ENCODE measurements around the gene ZNF501. TPM values are rescaled to one million over a fixed set of nuclear protein-coding genes. Genes with fewer than 3 reads are reported as not detected.

Gene ZNF501
- total RNA-seq, 5 donors from 2014 or later (not counting 1 experiment from before 2014, with no cell fraction given): 0.65 to 7.5 (median 4.6) TPM

- POLR2A ChIA-PET: interaction anchor here in 1 of 2 donors (0.5 kb wide), 1 partner anchor 87 kb away, joined by 3 read pairs; no protein-coding TSS in a partner anchor
- Histone ChIP-seq H3K27me3 (replicated peaks in 1 of 2; ENCODE audit: control insufficient read depth in 2 of 2, extremely low read depth in 1 of 2, insufficient read depth in 2 of 2, low read length in 1 of 2) (peaks cover 0 to 13% of the 10 kb centered on the region in 2 experiments), H3K36me3 (ENCODE audit: control insufficient read depth in 2 of 2, extremely low read depth in 1 of 2, insufficient read depth in 1 of 2, low read length in 1 of 2) (no peaks in the 10 kb centered on the region), H3K4me3 (ENCODE audit: control insufficient read depth in 1 of 2, extremely low read depth in 1 of 2, low read length in 1 of 2) (peak within 1 kb of the TSS; percentile 61 to 95), H3K9me3 (peaks cover 7% of the 10 kb centered on the region), H3K4me1 (ENCODE audit: control insufficient read depth in 1 of 2, extremely low read depth in 1 of 2, insufficient read depth in 2 of 2, low read length in 2 of 2) (peaks cover 0 to 11% of the 10 kb centered on the region in 2 experiments), H3K27ac (ENCODE audit: low read length) (peak within 1 kb of the TSS; percentile 11)
- peaks cover 16 to 27% of the 10 kb centered on the region in 2 donors for H3K27me3 Mint-ChIP-seq
- 8% methylated on average over 36 of the region's 36 CpGs for WGBS (ENCODE audit: insufficient coverage)
- CTCF ChIA-PET: no interaction called here
- peaks cover 26 to 56% (median 27%) of the 10 kb centered on the region in 3 donors for H3K9me3 Mint-ChIP-seq
- ATAC-seq (replicated peaks in 1 of 4): peak; percentile 65 to 92 (median 87)
- peak; percentile 7 to 73 (median 39) for DNase-seq
- peak within 1 kb of the TSS; percentile 29 to 79 for H3K27ac Mint-ChIP-seq
- peak within 1 kb of the TSS; percentile 83 to 98 (median 89) for H3K4me3 Mint-ChIP-seq
- H3K36me3 Mint-ChIP-seq: peaks cover 33% of the 10 kb centered on the region
- H3K4me1 Mint-ChIP-seq: peaks cover 10 to 16% (median 12%) of the 10 kb centered on the region in 3 donors
Observed at GRCh38 chr3:44712455-44713075, 16.9 kb upstream of the ZNF501 start, which contains the start of gene ZNF502. Gene ZNF502, plus strand, starts transcription at chr3:44712660. Its CDS starts 7,602 bp downstream, at chr3:44720262.

- Histone ChIP-seq H3K36me3 (ENCODE audit: control insufficient read depth in 2 of 2, extremely low read depth in 1 of 2, insufficient read depth in 1 of 2, low read length in 1 of 2) (peaks cover 5 to 19% of the 10 kb centered on the region in 2 donors), H3K4me3 (ENCODE audit: control insufficient read depth in 1 of 2, extremely low read depth in 1 of 2, low read length in 1 of 2) (no peak overlapping the region), H3K27ac (ENCODE audit: low read length) (no peak overlapping the region), H3K4me1 (ENCODE audit: control insufficient read depth in 1 of 2, extremely low read depth in 1 of 2, insufficient read depth in 2 of 2, low read length in 2 of 2) (no peaks in the 10 kb centered on the region), H3K27me3 (replicated peaks in 1 of 2; ENCODE audit: control insufficient read depth in 2 of 2, extremely low read depth in 1 of 2, insufficient read depth in 2 of 2, low read length in 1 of 2) (no peaks in the 10 kb centered on the region), H3K9me3 (peaks cover 29% of the 10 kb centered on the region)
- WGBS (ENCODE audit: insufficient coverage): no CpG with 5 or more reads among the region's 10 CpGs
- DNase-seq: no peak
- no peaks in the 10 kb centered on the region for H3K27me3 Mint-ChIP-seq
- ChIA-PET CTCF (no interaction called here), POLR2A (no interaction called here)
- H3K4me3 Mint-ChIP-seq: no peak overlapping the region
- no peaks in the 10 kb centered on the region for H3K4me1 Mint-ChIP-seq
- H3K9me3 Mint-ChIP-seq: peaks cover 22 to 78% (median 60%) of the 10 kb centered on the region in 3 donors
- H3K27ac Mint-ChIP-seq: no peak overlapping the region
- H3K36me3 Mint-ChIP-seq: peaks cover 55% of the 10 kb centered on the region
- no peak for ATAC-seq (replicated peaks in 1 of 4)
Observed at GRCh38 chr3:44721231-44722102, 8.0 kb upstream of the ZNF501 start.

- ChIA-PET CTCF (no interaction called here), POLR2A (no interaction called here)
- Histone ChIP-seq H3K27ac (ENCODE audit: low read length) (no peak overlapping the region), H3K36me3 (ENCODE audit: control insufficient read depth in 2 of 2, extremely low read depth in 1 of 2, insufficient read depth in 1 of 2, low read length in 1 of 2) (peaks cover 5 to 19% of the 10 kb centered on the region in 2 donors), H3K4me3 (ENCODE audit: control insufficient read depth in 1 of 2, extremely low read depth in 1 of 2, low read length in 1 of 2) (no peak overlapping the region), H3K4me1 (ENCODE audit: control insufficient read depth in 1 of 2, extremely low read depth in 1 of 2, insufficient read depth in 2 of 2, low read length in 2 of 2) (no peaks in the 10 kb centered on the region), H3K27me3 (replicated peaks in 1 of 2; ENCODE audit: control insufficient read depth in 2 of 2, extremely low read depth in 1 of 2, insufficient read depth in 2 of 2, low read length in 1 of 2) (no peaks in the 10 kb centered on the region), H3K9me3 (peaks cover 29% of the 10 kb centered on the region)
- H3K4me1 Mint-ChIP-seq: no peaks in the 10 kb centered on the region
- H3K27ac Mint-ChIP-seq: no peak overlapping the region
- peaks cover 50% of the 10 kb centered on the region for H3K36me3 Mint-ChIP-seq
- DNase-seq (no peak), ATAC-seq (replicated peaks in 1 of 4) (no peak)
- peaks cover 22 to 73% (median 56%) of the 10 kb centered on the region in 3 donors for H3K9me3 Mint-ChIP-seq
- no CpG with 5 or more reads among the region's 1 CpG for WGBS (ENCODE audit: insufficient coverage)
- no peak overlapping the region for H3K4me3 Mint-ChIP-seq
- no peaks in the 10 kb centered on the region for H3K27me3 Mint-ChIP-seq
Observed at GRCh38 chr3:44722103-44722401, 7.4 kb upstream of the ZNF501 start.

- Mint-ChIP-seq H3K36me3 (peaks cover 53% of the 10 kb centered on the region), H3K9me3 (peaks cover 22 to 79% (median 57%) of the 10 kb centered on the region in 3 donors)
- WGBS (ENCODE audit: insufficient coverage): no CpG with 5 or more reads among the region's 3 CpGs
Observed at GRCh38 chr3:44734646-44735168, 5.3 kb downstream of the ZNF501 start.

GRCh38 chr3:44761101-44761423 is 31.6 kb downstream of the ZNF501 start:
- no peaks in the 10 kb centered on the region for H3K27me3 Mint-ChIP-seq
- H3K4me1 Mint-ChIP-seq: peaks cover 34 to 38% (median 34%) of the 10 kb centered on the region in 3 donors
- peak in 3 of 4 experiments; percentile 5 to 15 (median 8) for ATAC-seq (replicated peaks in 1 of 4)
- H3K4me3 ChIP-seq (ENCODE audit: control insufficient read depth in 1 of 2, extremely low read depth in 1 of 2, low read length in 1 of 2): peak overlapping the region; percentile 89 to 99
- ChIA-PET POLR2A (interaction anchor here in 1 of 2 donors (1.2 kb wide), 1 partner anchor 215 kb away, joined by 3 read pairs; the partner anchor contains the start of genes EXOSC7 and ZDHHC3), CTCF (interaction anchor here (0.6 to 1.4 kb wide), 2 partner anchors 50 to 247 kb away, joined by 3 to 6 read pairs; no protein-coding TSS in a partner anchor)
- H3K9me3 ChIP-seq: peaks cover 5% of the 10 kb centered on the region
- WGBS (ENCODE audit: insufficient coverage): 3% methylated on average over 7 of the region's 15 CpGs
- H3K27ac ChIP-seq (ENCODE audit: low read length): peak overlapping the region; percentile 77
- peak overlapping the region; percentile 85 to 89 (median 85) for H3K4me3 Mint-ChIP-seq
- peaks cover 31% of the 10 kb centered on the region for H3K36me3 Mint-ChIP-seq
- peak in 2 of 35 experiments; percentile 1 for DNase-seq
- H3K27me3 ChIP-seq (replicated peaks in 1 of 2; ENCODE audit: control insufficient read depth in 2 of 2, extremely low read depth in 1 of 2, insufficient read depth in 2 of 2, low read length in 1 of 2): no peaks in the 10 kb centered on the region
- H3K4me1 ChIP-seq (ENCODE audit: control insufficient read depth in 1 of 2, extremely low read depth in 1 of 2, insufficient read depth in 2 of 2, low read length in 2 of 2): peaks cover 11 to 16% of the 10 kb centered on the region in 2 experiments
- H3K27ac Mint-ChIP-seq: peak overlapping the region; percentile 77 to 80
- peaks cover 0 to 18% (median 9%) of the 10 kb centered on the region in 3 donors for H3K9me3 Mint-ChIP-seq
- H3K36me3 ChIP-seq (ENCODE audit: control insufficient read depth in 2 of 2, extremely low read depth in 1 of 2, insufficient read depth in 1 of 2, low read length in 1 of 2): peaks cover 4 to 5% of the 10 kb centered on the region in 2 donors

More at GRCh38 chr3:44734646-44735168, 5.3 kb downstream of the ZNF501 start:
- Mint-ChIP-seq H3K27me3 (no peaks in the 10 kb centered on the region), H3K4me3 (no peak overlapping the region), H3K4me1 (peaks cover 6 to 7% (median 7%) of the 10 kb centered on the region in 3 donors), H3K27ac (no peak overlapping the region)
- no peak overlapping the region for H3K27ac ChIP-seq (ENCODE audit: low read length)
- H3K4me3 ChIP-seq (ENCODE audit: control insufficient read depth in 1 of 2, extremely low read depth in 1 of 2, low read length in 1 of 2): peak overlapping the region in 1 of 2 donors; percentile 36
- peaks cover 0 to 16% of the 10 kb centered on the region in 2 donors for H3K36me3 ChIP-seq (ENCODE audit: control insufficient read depth in 2 of 2, extremely low read depth in 1 of 2, insufficient read depth in 1 of 2, low read length in 1 of 2)
- ATAC-seq (replicated peaks in 1 of 4) (no peak), DNase-seq (no peak)
- H3K9me3 ChIP-seq: peaks cover 11% of the 10 kb centered on the region
- CTCF ChIA-PET: no interaction called here
- H3K27me3 ChIP-seq (replicated peaks in 1 of 2; ENCODE audit: control insufficient read depth in 2 of 2, extremely low read depth in 1 of 2, insufficient read depth in 2 of 2, low read length in 1 of 2): no peaks in the 10 kb centered on the region
- peaks cover 2% of the 10 kb centered on the region in 2 experiments for H3K4me1 ChIP-seq (ENCODE audit: control insufficient read depth in 1 of 2, extremely low read depth in 1 of 2, insufficient read depth in 2 of 2, low read length in 2 of 2)
- POLR2A ChIA-PET: no interaction called here

All from T-cell (primary cell).